HG02759 (cell line): Measurements from ENCODE around the gene EPB41L4A.

Experiments
- ATAC-seq: cut with Tn5 transposase; IDR thresholded peaks from one replicate; pipeline ENCODE4 v1.9.1; 2021; ENCODE audit warnings: mild to moderate bottlenecking, moderate library complexity; ENCODE audit not compliant: unreplicated experiment

Gene EPB41L4A

DNA sequence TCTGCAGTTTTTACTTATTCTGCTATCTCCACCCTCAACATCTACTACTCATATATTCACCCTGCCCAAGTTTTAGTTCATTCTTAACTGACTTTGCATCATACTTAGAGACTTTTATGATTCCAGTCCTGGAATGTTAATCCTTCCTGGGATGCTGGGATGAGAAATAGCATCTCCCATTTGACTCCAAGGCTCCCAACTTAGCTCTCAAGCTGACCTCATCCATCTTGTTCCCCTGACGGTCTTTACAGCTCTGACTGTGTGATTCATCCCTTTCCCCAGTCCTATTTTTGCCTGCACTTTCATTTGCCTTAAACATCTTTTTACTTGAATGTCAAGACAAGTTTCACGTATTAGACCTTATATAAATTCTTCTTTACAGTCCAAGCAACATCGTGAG is 297.8 kb downstream of the EPB41L4A start:
- no peak for ATAC-seq

DNA sequence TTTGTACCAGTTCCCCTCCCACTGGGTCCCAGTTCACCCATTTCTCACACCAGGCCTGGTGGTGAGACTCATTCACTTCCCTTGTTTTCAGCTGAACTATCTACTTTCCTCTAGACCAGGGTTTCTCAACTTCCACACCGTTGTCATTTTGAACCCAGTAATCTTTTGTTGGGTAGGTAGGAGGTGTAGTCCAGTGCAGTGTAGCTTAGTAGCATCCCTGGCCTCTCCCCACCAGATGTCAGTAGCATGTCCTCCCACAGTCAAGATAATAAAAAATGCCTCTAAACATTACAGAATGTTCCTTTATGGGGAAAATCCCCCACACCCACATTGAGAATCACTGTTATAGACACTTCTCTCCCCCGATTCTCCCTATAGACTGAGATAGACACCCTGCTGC is 299.1 kb downstream of the EPB41L4A start:
- no peak for ATAC-seq

DNA sequence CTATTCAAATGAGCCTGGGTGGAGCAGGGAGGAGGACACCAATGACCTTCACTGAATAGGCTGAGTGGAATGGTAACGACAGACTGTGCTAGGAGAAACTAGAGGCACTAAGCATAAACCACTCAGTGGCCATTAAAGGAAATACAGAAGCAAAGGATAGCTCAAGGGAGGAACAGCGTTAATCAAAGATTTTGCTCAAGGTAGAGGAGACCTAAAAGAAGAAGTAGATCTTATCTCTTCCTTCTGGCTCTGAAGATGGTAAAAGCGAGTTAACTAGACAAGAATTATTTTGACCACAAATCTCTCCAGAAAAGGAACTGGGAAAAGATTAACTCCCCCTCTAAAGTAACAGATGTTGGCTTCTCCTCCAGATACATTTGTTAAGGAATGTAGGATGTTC is 299.6 kb downstream of the EPB41L4A start:
- ATAC-seq = no peak

DNA sequence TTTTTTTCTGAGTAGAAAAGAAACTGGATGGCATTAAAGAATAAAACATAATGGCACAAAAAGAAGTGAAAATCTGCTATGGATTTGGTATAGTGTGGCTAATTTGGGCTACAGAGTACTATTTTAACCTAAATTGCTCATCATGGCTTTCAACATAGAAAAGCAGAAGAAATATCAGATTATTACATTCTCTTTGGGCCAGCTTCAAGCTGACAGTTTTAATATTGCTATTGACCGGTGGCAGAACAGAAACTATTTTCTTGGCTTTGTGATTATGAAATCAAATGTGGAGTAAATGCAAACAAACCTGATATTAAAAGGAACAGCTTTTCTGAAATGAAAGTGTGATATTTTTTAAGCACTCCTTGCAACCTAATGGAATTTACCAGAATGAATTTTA is 301.5 kb downstream of the EPB41L4A start:
- ATAC-seq = no peak

DNA sequence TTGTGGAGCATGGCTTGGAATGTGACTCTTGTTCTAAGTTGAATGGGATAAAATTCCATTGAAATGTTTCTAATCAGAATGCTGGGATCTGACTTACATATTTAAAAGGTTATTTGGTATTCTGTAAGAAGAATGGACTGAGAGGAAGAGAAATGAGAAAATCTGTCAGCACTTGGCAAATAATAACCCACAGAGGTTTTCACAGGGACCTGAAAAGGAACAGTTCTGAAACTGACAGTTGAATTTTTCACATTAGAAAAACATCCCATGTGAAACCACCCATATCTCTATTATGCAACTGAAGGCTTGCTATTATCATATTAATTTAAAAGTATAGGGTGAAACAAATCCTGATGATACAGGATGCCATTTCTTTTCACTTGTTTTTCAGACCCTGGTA is 302.7 kb downstream of the EPB41L4A start:
- ATAC-seq = peak; percentile 77

- ATAC-seq = no peak
Measured at GRCh38 chr5:112113565-112113964, 305.5 kb downstream of the EPB41L4A start.
